Keratinocyte (primary cell): Measurements from ENCODE around the gene UBE2V1.

Experiments
- EZH2 ChIP-seq: IDR thresholded peaks from one replicate; pipeline ENCODE4 v1.6.1; 2012; ENCODE audit warnings: inconsistent platforms, mild to moderate bottlenecking, low read length, moderate library complexity
- TF ChIP-seq, protein P1 (sequence below), 3 experiments: IDR thresholded peaks in 1 of 3; conservative IDR thresholded peaks in 1 of 3; optimal IDR thresholded peaks in 1 of 3; 2 replicates in 2 of 3; 3 replicates in 1 of 3; pipeline versions ENCODE3 to v1.5.1; 2011; ENCODE audit warnings: low read length in 3 of 3, mild to moderate bottlenecking in 3 of 3, moderate library complexity in 2 of 3, control low read depth in 1 of 3, inconsistent platforms in 1 of 3; ENCODE audit not compliant: insufficient read depth in 2 of 3; ENCODE audit errors: extremely low read depth in 1 of 3

DNA sequence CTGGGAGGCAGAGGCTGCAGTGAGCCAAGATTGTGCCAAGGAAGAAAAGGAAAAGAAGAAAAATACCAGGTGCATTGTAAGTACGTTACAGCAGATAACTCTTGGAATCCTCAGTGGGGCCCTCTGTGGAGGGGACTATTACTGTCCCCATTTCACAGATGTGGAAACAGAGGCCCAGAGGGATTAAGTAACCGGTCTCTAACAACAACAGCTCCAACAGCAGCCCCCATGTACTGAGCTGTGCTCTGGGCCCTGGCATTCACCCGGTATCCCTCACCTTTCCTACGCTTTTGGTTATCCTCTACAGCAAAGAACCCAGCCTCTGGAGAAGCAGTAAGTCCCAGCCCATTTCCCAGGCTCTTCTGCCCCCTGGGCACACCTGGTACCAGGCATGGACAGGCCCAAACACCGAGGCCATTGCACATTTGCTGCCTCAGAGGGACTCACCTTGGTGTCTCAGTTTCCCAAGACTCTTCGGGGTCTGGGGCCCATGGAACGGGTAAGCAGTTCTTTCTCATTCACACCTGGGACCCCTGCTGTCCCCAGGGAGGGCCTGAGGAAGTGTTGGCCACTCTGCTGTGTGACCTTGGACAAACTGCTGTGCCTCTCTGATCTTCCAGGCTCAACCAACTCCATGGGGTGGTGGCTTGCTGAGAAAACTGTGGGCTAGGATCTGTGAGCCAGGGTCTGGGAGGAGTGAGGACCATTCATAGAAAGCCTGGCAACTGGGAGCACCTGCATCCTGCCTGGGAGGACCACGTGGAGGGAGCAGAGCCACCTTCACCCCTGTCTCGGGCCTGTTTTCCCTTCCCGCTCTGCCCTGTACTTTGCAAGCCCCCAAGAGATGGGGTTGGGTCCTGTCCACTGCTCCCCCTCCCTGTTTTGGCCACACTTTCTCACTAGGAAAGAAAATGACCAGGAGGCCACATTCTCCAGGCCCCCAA lies 70.3 kb downstream of the UBE2V1 start:
- TF ChIP-seq, protein P1, sequence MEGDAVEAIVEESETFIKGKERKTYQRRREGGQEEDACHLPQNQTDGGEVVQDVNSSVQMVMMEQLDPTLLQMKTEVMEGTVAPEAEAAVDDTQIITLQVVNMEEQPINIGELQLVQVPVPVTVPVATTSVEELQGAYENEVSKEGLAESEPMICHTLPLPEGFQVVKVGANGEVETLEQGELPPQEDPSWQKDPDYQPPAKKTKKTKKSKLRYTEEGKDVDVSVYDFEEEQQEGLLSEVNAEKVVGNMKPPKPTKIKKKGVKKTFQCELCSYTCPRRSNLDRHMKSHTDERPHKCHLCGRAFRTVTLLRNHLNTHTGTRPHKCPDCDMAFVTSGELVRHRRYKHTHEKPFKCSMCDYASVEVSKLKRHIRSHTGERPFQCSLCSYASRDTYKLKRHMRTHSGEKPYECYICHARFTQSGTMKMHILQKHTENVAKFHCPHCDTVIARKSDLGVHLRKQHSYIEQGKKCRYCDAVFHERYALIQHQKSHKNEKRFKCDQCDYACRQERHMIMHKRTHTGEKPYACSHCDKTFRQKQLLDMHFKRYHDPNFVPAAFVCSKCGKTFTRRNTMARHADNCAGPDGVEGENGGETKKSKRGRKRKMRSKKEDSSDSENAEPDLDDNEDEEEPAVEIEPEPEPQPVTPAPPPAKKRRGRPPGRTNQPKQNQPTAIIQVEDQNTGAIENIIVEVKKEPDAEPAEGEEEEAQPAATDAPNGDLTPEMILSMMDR (optimal IDR thresholded peaks at IDR 0.05 in 1 of 3, IDR thresholded peaks at IDR 0.05 in 1 of 3, conservative IDR thresholded peaks at IDR 0.05 in 1 of 3; ENCODE audit: extremely low read depth in 1 of 3, insufficient read depth in 2 of 3, low read length in 3 of 3), result no peak
- no peak for TF ChIP-seq EZH2
